ENCODE results near the gene HSH2D.
"Not testable (repeated sequence)": the region's sequence is repeated elsewhere in the genome, so short reads cannot be mapped to it uniquely, and the experiment has no call there.

Gene HSH2D

GRCh38 chr19:16143399-16144215, at the start of gene HSH2D:
HSH2D (plus strand) TSS chr19:16143685; CDS start chr19:16148751, 5,066 bp downstream.
- DNase-seq (ENCODE audit: low read depth), result peak; percentile 47

- no peak for DNase-seq (ENCODE audit: low read depth)
These were observed 49.0 kb upstream of the HSH2D start for GRCh38 chr19:16094360-16095070.

GRCh38 chr19:16095071-16095571, 48.4 kb upstream of the HSH2D start:
- no peak for DNase-seq (ENCODE audit: low read depth)

GRCh38 chr19:16096280-16096855, 47.1 kb upstream of the HSH2D start:
- DNase-seq (ENCODE audit: low read depth), result no peak

GRCh38 chr19:16098416-16098768, 45.1 kb upstream of the HSH2D start:
- no peak for DNase-seq (ENCODE audit: low read depth)

GRCh38 chr19:16098821-16099220, 44.7 kb upstream of the HSH2D start:
- no peak for DNase-seq (ENCODE audit: low read depth)

- not testable (repeated sequence) for DNase-seq (ENCODE audit: low read depth)
These were observed 44.0 kb upstream of the HSH2D start for GRCh38 chr19:16099314-16099965.

- no peak for DNase-seq (ENCODE audit: low read depth)
These were observed 43.0 kb upstream of the HSH2D start for GRCh38 chr19:16100524-16100923.

GRCh38 chr19:16104722-16105121, 38.8 kb upstream of the HSH2D start:
- no peak for DNase-seq (ENCODE audit: low read depth)

- no peak for DNase-seq (ENCODE audit: low read depth)
These were observed 37.4 kb upstream of the HSH2D start for GRCh38 chr19:16106121-16106520.

GRCh38 chr19:16111160-16111908, 32.2 kb upstream of the HSH2D start, which contains the start of gene RAB8A:
RAB8A (plus strand) TSS chr19:16111889; CDS start chr19:16111902, 13 bp downstream.
- peak; percentile 98 for DNase-seq (ENCODE audit: low read depth)

- DNase-seq (ENCODE audit: low read depth), result no peak
These were observed 31.4 kb upstream of the HSH2D start for GRCh38 chr19:16111909-16112752.

- DNase-seq (ENCODE audit: low read depth), result no peak
These were observed 30.7 kb upstream of the HSH2D start for GRCh38 chr19:16112778-16113177.

- DNase-seq (ENCODE audit: low read depth), result no peak
These were observed 29.8 kb upstream of the HSH2D start for GRCh38 chr19:16113727-16114126.

GRCh38 chr19:16115301-16116039, 28.0 kb upstream of the HSH2D start:
- no peak for DNase-seq (ENCODE audit: low read depth)

- no peak for DNase-seq (ENCODE audit: low read depth)
These were observed 27.4 kb upstream of the HSH2D start for GRCh38 chr19:16116067-16116466.

GRCh38 chr19:16117594-16118033, 25.9 kb upstream of the HSH2D start:
- DNase-seq (ENCODE audit: low read depth), result no peak

GRCh38 chr19:16118489-16119033, 24.9 kb upstream of the HSH2D start:
- DNase-seq (ENCODE audit: low read depth), result no peak

- DNase-seq (ENCODE audit: low read depth), result not testable (repeated sequence)
These were observed 24.2 kb upstream of the HSH2D start for GRCh38 chr19:16119075-16119857.
